CD4-positive, alpha-beta T cell treated with Interleukin-15 for 1 hour (primary cell): ENCODE results near the gene PABPC1L2B.
"Not testable (repeated sequence)": the region's sequence is repeated elsewhere in the genome, so short reads cannot be mapped to it uniquely, and the experiment has no call there.

Experiments used
- DNase-seq: peaks from one replicate; pipeline ENCODE4 v3.0.0-alpha.2; 2020

PABPC1L2B gene

GRCh38 chrX:73002733-73003132 lies at the start of gene PABPC1L2B:
TSS of gene PABPC1L2B (plus strand) at chrX:73002939. CDS start at chrX:73003643, 704 bp downstream.
- not testable (repeated sequence) for DNase-seq

GRCh38 chrX:72959971-72960370 lies 42.8 kb upstream of the PABPC1L2B start:
- not testable (repeated sequence) for DNase-seq

- not testable (repeated sequence) for DNase-seq
These were observed 30.9 kb upstream of the PABPC1L2B start for GRCh38 chrX:72971859-72972258.

GRCh38 chrX:72974885-72975284 lies 27.9 kb upstream of the PABPC1L2B start:
- not testable (repeated sequence) for DNase-seq

GRCh38 chrX:72980894-72981469 lies 21.8 kb upstream of the PABPC1L2B start:
- not testable (repeated sequence) for DNase-seq

GRCh38 chrX:73004032-73004431 lies 1.3 kb downstream of the PABPC1L2B start:
- DNase-seq = not testable (repeated sequence)

GRCh38 chrX:73021361-73022092 lies 18.8 kb downstream of the PABPC1L2B start:
- DNase-seq = no peak

- not testable (repeated sequence) for DNase-seq
These were observed 19.3 kb downstream of the PABPC1L2B start for GRCh38 chrX:73022093-73022445.

GRCh38 chrX:73028876-73029275 lies 26.1 kb downstream of the PABPC1L2B start:
- no peak for DNase-seq
